Globus pallidus (tissue), 1 donor: Measurements from ENCODE around the gene MAS1.
"Not testable (repeated sequence)": the region's sequence is repeated elsewhere in the genome, so short reads cannot be mapped to it uniquely, and the experiment has no call there.

ENCODE experiments used
- DNase-seq: peaks from one replicate; pipeline ENCODE4 v3.0.0-alpha.2; 2015; ENCODE audit warnings: low spot score

The MAS1 gene

DNA sequence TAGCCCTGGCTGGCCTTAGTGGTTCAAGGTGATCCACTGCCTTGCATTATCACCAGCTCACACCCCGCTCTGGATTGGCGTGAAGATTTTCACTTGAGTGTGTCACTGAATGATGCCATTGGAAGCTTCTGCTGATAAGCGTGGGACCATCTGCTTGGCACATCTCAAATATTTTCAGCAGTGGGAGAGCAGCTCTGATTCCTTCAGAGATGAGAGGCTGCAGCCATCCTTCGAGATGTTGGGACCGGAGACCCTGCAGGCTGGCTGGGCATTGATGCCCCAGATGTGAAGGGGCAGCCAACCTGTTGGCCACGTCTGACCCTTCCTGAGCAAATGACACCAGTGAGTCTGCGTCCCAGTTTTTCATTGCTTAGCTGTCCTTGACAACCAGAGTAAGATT is at the start of gene MAS1:
TSS of gene MAS1 (plus strand) at position 197 of the 400 bp plus-strand sequence. CDS start 15,968 bp downstream, outside the sequence.
- no peak for DNase-seq

DNA sequence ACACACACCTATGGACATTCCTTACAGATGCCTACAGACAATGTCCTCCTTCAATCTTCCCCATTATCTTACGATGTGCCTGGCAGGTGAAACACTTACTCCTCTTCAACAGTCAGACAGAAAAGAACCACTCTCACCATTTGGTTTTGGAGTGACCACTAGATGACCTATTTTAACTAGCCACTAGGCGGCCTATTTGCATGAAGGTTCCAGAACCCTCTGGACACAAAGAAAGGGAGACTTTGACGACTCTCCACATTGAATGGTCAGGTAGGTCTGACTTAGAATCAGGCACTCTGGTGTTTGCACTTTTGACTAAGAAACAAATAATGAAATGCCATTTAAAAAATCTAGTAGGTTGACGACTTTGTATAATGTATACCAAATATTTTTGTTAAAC is 48.8 kb upstream of the MAS1 start:
- no peak for DNase-seq

DNA sequence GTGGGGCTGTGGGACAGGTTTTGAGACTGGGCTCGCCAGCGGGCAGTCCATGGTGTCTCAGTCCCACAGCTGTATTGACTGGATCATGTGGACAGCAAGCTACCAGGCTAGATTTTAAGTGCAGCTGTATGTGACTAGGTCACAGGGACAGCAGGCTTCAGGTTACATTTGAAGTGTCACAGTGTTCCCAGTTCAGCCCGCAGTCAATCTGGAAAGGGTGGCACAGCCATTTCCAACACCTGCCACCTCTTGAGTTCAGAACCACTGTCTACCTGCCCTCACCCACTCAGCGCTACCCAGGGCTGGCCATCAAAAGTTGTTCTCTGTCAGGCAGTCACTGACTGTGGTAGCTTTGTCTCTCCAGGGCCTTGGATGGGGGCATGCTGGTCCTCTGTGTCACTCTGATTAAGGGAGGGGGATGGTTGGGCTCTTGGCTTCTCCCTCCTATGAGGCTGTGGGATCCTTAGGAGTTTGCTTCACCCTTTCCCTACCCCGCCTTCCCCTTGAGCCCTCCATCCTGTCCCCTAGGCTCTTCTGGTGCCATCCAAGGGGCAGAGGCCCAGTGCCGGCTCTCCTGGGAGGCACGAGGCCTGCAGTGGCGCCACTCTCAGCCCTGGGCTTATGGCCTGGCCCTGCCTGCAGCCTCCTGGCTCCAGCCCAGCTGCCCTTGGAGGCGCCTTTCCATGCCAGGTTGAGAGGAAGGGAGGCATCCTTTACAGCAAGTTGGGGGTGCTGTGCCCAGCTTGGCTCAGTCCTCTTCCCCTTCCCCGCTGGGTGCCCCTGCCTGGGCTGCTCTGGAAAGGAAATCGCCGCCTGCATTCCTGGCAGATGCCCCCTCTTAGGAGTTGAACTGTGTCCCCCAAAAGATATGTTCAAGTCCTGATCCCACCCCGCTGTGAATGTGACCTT is 45.8 kb upstream of the MAS1 start:
- no peak for DNase-seq

DNA sequence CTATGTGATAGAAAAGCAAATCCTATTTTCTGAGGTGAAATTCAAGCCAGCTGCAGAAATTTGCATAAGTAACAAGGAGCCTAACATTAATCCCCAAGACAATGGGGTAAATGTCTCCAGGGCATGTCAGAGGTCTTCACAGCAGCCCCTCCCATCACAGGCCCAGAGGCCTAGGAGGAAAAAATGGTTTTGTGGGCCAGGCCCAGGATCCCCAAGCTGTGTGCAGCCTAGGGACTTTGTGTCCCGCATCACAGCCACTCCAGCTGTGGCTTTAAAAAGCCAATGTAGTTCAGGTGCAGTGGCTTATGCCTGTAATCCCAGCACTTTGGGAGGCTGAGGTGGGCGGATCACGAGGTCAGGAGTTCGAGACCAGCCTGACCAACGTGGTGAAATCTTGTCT is 42.2 kb upstream of the MAS1 start:
- DNase-seq = not testable (repeated sequence)

DNA sequence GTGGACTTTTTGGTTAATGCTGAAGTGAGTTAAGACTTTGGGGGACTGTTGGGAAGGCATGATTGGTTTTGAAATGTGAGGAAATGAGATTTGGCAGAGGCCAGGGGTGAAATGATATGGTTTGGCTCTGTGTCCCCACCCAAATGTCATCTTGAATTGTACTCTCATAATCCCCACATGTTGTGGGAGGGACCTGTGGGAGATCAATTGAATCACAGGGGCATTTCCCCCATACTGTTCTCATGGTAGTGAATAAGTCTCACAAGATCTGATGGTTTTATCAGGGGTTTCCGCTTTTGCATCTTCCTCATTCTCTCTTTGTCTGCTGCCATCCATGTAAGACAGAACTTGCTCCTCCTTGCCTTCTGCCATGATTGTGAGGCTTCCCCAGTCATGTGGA is 40.9 kb upstream of the MAS1 start:
- DNase-seq = not testable (repeated sequence)

DNA sequence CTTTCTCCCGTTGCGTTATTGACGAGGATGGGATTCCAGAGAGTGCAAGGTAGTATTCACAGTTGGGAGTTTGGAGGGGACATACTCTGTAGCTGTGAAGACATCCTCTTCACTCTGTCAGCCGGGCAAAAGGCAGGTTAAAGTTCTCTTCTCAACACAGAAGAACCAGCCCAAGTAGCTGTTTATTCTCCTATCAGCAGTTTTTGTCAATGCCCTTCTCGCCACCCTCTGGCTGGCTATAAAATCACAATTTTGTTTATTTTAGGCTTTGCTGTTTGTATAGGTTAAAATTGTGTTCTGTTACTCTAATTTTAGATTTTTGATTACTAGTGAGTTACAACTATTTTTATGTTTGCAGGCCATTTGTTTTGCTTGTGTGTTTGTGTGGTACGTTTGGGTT is 37.9 kb upstream of the MAS1 start:
- peak; percentile 46 for DNase-seq

DNA sequence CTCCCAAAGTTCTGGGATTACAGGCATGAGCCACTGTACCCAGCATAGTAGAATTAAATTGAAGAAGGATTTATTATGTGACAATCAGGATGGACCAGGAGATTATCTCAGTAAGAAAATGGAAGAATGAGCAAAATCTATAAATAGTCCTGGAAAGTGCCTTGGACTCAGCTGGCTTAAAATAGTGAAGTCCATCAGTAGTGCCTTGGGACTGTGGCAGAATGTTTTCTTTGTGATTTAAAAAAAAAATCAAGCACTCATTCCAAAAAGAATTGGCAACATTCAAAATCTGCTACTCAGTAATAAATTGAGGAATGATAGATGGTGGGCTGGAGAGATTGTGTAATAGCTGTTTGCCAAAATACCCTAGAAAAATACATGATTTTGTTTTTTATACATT is 37.0 kb upstream of the MAS1 start:
- DNase-seq = no peak

DNA sequence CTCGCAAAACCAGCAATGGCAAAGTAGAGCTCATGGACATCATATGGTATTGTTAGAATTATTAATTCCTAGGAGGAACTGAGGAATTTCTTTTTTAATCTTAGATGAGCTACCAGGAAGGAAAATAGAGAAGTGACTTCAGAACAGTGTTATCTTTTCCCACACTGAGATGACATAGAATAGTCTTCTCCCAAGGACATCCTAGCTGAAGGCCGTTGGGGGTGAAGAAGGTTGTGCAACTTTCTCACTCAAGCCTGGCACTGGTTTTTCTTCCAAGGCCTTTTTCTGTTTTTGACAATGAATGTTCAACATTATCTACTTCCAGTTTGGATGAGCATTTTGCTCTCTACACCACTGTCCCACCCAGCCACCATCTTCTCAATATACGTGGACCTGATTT is 35.8 kb upstream of the MAS1 start:
- DNase-seq = no peak

DNA sequence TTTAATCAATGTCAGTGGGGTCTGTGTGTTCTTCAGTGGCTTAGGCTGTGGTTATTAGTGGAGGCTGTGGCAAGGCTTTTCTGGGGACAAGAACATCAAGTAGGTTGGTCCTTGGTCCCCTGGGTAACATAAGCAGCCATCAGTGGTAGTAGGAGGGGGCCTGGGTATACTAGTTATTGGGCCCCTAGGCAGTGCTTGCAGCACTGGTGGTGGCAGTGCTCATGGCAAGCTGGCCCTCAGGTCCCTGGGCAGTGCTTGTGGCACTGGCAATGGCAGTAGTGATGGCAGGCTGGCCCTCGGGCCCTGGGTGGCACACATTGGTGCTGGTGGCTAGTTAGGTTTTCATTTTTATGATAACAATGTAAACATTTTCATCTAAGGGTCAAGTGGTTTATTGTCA is 32.5 kb upstream of the MAS1 start:
- DNase-seq = no peak

DNA sequence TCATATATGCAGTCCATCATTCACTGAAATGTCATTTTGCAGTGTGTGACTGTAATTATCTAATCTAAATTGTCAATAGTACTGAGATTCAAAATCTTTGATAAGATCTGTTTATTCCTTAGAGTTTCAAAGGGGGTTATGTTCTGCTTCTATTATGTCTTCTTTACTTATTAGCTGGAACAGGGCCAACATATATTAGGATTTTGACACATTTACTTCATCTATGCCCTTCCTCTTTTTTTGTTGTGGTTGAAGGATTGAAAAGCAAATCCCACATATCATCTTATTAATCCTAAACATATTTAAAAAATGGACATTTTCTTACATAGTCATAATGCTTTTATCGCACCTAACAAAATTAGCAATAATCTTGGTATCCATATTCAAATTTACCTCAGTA is 30.3 kb upstream of the MAS1 start:
- DNase-seq = no peak

DNA sequence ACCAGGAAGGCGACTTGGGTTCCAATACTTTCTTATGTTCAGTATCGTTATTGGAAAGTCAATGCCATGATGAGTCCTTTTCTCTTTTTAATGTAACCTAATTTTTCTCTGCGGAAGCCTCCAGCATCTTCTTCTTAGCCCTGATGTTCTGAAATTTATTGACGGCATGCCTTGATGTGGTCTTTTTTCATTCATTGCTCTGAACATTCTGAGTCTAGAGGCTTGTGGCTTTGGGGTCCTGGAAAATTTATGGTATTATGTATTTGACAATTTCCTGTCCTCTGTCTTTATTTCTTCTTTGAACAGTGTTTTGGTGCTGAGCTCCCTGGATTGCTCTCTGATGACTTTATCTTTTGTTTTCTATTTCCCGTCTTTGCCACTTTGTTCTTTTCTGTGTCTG is 28.7 kb upstream of the MAS1 start:
- DNase-seq = no peak

DNA sequence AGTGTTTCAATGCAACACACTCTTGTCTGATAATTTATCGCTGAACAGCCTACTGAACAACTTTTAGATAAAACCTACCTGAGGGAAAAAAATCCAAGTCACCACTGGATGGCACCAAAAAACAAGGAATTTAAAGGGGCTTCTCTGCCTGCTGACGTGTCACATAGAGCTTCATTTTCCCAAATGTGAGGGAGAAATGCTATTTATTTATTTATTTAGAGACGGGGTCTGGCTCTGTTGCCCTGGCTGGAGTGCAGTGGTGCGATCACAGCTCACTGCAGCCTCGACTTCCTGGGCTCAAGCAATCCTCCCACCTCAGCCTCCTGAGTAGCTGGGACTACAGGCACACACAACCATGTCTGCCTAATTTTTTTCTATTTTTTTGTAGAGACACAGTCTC is 27.4 kb upstream of the MAS1 start:
- DNase-seq = peak; percentile 33

DNA sequence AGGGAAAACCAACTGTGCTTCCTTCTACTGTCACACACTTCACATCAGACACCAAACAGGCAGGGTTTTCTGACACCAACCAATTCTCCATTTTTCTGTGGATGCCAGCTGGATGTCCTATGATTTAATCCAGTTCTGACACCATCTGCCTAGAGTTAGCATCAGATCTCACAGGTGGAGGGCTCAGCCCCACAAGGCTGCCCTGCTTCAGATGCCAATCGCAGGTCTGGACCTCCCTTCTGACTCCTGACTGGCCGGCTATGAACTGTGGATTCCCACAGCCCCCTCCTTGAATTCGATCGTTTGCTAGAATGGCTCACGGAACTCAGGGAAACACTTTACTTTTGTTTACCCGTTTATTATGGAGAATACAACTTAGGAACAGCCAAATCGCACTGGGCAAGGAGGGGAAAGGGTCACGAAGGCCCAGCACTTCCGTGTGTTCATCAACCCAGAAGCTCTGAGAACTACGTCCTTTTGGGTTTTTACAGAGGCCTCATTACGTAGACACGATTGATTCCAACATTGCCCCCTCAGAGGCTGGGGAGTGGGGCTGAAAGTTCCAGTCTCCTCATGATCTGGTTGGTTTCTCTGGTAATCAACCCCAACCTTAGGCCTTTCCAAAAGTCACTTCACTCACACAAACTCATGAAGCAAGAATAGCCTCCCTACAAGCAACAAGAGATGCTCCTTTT is 25.4 kb upstream of the MAS1 start:
- DNase-seq = no peak

DNA sequence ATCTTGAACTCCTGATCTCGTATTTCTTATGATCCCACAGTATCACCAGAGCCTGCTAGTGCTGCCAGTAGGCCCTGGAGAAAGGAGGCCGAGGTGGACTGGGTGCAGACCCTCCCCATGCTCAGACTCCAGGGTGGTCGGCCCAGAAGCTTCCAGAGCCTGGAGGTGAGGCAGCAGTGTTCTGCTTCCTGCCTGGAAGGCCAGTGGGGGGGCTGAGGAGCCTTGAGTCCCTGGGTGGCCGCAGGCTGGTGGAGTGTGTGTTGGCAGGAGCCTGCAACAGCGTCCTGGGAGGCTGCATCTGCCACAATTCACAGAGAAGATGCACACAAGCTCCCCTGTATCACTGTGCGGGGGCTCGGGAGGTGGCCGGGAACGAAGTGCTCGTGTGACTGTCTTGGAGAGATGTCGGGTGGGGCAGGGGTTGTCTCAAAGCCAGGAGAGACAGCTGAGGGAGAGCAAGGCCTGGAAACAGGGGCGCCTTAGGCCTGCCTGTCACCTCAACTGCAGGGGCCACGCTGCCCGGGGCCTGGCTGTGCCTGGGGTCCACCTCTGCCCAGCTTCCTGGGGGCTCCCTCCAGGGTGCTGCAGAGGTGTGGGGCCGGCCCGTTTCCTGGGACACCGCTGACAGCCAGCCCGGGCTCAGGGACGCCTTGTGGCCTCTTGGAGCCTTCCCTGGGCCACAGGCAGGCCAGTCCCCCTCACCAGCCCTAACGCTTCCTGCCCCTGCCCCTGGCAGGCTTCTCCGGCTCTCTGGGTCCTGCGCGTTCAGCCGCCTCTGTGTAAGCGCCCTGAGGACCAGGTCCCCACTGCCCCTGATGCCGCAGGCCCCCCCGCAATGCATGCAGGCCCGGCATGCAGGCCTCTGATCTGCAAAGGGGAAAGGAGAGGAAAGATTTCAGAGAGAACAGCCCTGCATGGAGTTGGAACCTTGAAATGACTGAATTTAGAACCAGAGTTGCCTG is 24.2 kb upstream of the MAS1 start:
- no peak for DNase-seq

DNA sequence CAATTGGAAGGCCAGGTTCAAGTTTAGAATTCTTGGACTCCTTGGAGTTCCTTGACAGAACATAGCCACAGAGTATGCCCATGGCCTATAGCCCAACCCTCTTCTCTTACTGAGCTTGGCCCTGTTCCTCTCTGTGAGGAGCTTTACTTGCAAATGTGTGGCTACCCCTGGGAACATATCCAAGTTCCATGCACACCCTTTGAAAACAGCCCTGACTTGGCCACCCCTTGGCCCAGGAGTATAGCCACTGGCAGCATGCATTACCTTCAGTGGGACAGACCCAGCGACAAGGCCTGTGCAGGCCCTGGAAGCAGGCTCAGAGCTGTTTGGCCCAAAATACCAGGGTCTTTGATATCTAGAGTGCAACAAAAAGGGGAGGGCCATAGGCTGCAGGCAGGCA is 19.5 kb upstream of the MAS1 start:
- peak; percentile 32 for DNase-seq

DNA sequence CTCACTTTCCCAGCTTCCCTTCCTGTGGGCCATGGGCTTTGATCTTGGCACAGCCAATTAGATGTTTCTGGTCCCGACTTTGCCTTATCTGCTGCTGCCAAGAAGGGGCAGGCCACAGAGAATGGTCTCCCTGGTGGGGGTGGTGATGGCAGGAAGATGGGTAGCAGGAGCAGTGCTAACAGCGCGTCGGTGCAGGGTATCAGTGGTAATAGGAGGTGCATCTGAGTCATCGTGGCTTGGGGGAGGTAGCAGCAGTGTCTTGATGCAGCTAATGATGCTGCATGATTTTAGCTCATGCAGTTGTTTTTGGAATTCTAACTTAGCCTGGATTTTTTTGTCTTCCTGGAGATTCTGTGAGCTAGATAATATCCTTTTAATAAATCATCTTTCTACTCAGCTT is 18.9 kb upstream of the MAS1 start:
- no peak for DNase-seq

DNA sequence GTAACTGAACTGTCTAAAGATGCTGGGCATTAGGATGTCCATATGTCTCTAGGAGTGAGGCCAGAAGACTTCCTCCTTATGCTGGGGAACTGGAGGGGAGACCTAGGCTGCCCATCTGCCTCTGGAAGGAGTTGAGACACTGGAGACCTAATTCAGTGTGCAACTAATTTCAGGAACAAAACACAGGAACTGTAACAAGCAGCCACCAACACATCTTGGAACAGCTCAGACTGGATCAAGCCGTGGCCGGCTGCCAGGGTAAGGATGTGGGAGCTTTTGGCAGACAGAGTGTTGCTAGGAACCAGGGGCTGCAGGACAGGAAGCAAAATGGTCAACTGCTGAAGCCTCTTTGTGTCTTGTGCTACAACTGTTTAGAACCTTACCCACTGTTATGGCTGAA is 16.4 kb upstream of the MAS1 start:
- DNase-seq = peak; percentile 42

DNA sequence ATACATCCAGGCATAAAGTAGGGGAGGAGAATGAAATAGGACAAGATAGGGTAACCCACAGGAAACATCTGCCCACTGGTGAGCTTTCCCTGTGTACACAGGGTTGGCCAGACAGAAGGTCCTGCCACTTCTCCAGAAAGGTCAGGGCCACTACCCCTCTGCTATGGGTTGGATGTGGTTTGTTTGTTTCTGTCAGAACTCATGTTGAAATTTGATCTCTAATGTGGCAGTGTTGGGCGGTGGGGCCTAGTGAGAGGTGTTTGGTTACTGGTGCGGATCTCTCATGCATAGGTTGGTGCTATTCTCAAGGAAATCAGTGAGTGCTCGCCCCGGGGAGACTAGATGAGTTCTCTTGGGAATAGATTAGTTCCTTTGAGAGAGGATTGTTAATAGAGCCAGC is 15.6 kb upstream of the MAS1 start:
- no peak for DNase-seq

DNA sequence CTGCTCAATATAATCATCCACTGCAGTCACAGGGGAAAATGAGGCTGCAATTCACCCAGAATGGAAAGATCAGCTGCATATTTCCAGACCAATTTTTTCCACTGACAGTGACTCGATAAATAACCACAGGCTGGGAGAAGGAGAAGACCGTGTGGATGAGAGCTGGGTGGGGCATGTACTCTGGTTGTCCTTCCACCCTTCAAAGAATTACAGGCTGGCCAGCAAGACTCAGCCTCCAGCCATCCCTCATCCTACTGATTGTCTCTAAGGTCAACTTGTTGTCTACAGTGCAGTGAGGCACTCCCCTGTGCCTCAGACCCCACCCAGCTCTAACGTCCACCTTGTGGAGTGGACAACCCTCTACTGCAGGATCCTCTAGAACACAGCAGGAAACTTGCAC is 14.5 kb upstream of the MAS1 start:
- DNase-seq = no peak

DNA sequence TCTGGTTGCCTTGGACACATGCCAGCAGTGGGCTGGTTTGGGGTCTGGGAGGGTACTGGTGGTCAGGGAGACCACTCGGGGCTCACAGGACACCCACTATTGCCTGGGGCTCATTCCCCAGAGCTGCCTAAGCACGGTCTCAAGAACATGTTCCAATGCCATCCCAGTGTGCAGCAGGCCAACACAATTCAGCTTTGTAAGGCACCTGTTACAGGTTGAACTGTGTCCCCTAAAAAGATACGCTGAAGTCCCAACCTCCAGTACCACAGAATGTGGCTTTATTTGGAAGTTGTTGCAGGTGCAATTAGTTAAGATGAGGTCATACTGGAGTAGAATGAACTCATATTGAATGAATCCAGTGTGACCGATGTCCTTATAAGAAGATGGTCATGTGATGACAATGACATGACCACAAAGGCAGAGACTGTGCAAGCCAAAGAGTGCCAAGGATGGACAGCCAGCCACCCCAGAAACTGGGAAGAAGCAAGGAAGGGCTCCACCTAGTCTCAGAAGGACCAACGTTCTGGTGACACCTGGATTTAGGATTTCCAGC is 13.5 kb upstream of the MAS1 start:
- DNase-seq = no peak

DNA sequence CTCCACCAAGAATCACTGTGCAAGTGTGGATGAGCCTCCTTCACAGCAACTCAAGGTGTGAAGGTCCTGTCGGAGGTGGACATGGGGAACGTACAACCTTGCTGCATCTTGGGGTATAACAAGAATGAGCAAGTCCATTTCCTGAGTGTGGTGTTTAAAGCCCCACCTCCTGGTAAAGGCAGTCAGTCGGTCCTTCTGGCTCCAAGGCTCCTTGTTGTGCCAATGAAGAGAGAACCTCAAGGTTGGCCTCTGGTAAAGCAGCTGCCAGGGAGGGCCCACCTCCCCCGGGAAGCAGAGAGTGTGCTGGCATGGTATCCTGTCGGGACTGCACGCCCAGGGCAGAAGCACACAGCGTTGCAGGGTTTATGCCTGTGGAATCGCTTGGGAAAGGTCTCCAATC is 12.4 kb upstream of the MAS1 start:
- DNase-seq = no peak

DNA sequence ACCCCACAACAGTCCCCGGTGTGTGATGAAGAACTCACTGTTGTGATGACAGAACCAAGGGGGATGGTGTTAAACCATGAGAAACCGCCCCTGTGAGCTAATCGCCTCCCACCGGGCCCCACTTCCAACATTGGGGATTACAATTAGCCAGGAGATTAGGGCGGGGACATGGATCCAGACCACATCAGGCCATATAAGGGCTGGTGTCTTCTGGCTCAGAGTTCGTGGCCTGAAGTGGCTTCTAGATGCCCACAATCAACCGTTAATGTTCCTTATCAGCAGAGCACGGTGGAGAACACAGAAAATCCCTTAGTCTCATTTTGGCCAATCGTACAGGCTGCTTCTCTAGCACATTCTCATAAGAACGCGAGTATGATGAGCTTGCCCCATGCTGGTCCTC is 10.9 kb upstream of the MAS1 start:
- no peak for DNase-seq
